Gastrocnemius medialis (tissue), 4 donors: ENCODE results near the gene HMMR. TPM values are rescaled to one million over a fixed set of nuclear protein-coding genes. Genes with fewer than 3 reads are reported as not detected.

Experiments used
- ATAC-seq, 2 donors: fragments of 150-250 bp; one replicate each; pipeline ENCODE4 v1.9.1; 2016
- DNase-seq, 2 donors: peaks; one replicate each; pipeline ENCODE4 v3.0.0-alpha.2; 2019
- H3K27ac ChIP-seq, 4 donors: fragments of 200-600 bp; sonication (generic); 1 replicate in 1 of 4; 2 replicates in 3 of 4; pipeline ENCODE4 v1.5.1; 2016 to 2018; ENCODE audit warnings: mild to moderate bottlenecking in 2 of 4, moderate library complexity in 1 of 4
- H3K27me3 ChIP-seq, 3 donors: fragments of 200-600 bp; sonication (generic) in 2 of 3; 1 replicate in 1 of 3; 2 replicates in 2 of 3; pipeline versions ENCODE4 v1.5.1 to v1.6.0; 2016 to 2019; ENCODE audit warnings: mild to moderate bottlenecking in 1 of 3, moderate library complexity in 1 of 3
- H3K36me3 ChIP-seq, 2 donors: fragments of 200-600 bp; sonication (generic) in 1 of 2; one replicate each; pipeline ENCODE4 v1.5.1; 2017 to 2018
- H3K4me1 ChIP-seq, 2 donors: fragments of 200-600 bp; sonication (generic) in 1 of 2; one replicate each; pipeline ENCODE4 v1.5.1; 2016 to 2017; ENCODE audit warnings: mild to moderate bottlenecking in 2 of 2
- H3K4me3 ChIP-seq, 4 donors: fragments of 200-600 bp; sonication (generic) in 3 of 4; 1 replicate in 1 of 4; 2 replicates in 3 of 4; pipeline ENCODE4 v1.5.1; 2016 to 2019; ENCODE audit warnings: mild to moderate bottlenecking in 2 of 4
- H3K9me3 ChIP-seq, 3 donors: fragments of 200-600 bp; sonication (generic) in 2 of 3; 1 replicate in 1 of 3; 2 replicates in 2 of 3; pipeline ENCODE4 v1.5.1; 2016 to 2019
- POLR2A ChIP-seq, 2 donors: fragments of 450-650 bp; IDR thresholded peaks; one replicate each; pipeline ENCODE4 v1.6.1; 2017; ENCODE audit warnings: antibody characterized with exemption in 2 of 2, mild to moderate bottlenecking in 2 of 2, moderate library complexity in 2 of 2
- in situ Hi-C, 4 donors: fragments of 200-750 bp; cut with MboI; loops; one replicate each; pipeline versions ENCODE4 v1.15.0 to v1.8.0; 2017; ENCODE audit warnings: low sequenced_read_pairs in 4 of 4
- intact Hi-C: fragments of 100-400 bp; cut with DNase I; formaldehyde crosslinking; loops from one replicate; pipeline ENCODE4 v1.15.1; 2023; ENCODE audit warnings: low total_unique reads
- total RNA-seq, 4 donors: library from RNA; depleted of rRNA; stranded (reverse); fragments of >200 nt; gene quantifications; one replicate each; pipeline versions ENCODE4 v1.1.0 to v1.2.3, GENCODE V29; 2016
- TF ChIP-seq, protein P1 (sequence below), 5 experiments: fragments of 450-650 bp in 3 of 5; fragments of 200-600 bp in 2 of 5; sonication (generic) in 2 of 5; IDR thresholded peaks in 4 of 5; conservative IDR thresholded peaks in 1 of 5; 1 replicate in 4 of 5; 2 replicates in 1 of 5; pipeline ENCODE4 v1.5.1; 2016 to 2019; ENCODE audit warnings: antibody characterized with exemption in 5 of 5, mild to moderate bottlenecking in 3 of 5, moderate library complexity in 3 of 5

HMMR gene
- total RNA-seq, 4 donors from 2014 or later = 0.12 to 1.3 (median 0.55) TPM

GRCh38 chr5:163473635-163474243 lies 13.3 kb downstream of the HMMR start:
- Histone ChIP-seq H3K4me1 (no peaks in the 10 kb centered on the region), H3K9me3 (no peaks in the 10 kb centered on the region), H3K27me3 (no peaks in the 10 kb centered on the region), H3K36me3 (no peaks in the 10 kb centered on the region), H3K27ac (no peak overlapping the region), H3K4me3 (no peak overlapping the region)
- TF ChIP-seq, protein P1, sequence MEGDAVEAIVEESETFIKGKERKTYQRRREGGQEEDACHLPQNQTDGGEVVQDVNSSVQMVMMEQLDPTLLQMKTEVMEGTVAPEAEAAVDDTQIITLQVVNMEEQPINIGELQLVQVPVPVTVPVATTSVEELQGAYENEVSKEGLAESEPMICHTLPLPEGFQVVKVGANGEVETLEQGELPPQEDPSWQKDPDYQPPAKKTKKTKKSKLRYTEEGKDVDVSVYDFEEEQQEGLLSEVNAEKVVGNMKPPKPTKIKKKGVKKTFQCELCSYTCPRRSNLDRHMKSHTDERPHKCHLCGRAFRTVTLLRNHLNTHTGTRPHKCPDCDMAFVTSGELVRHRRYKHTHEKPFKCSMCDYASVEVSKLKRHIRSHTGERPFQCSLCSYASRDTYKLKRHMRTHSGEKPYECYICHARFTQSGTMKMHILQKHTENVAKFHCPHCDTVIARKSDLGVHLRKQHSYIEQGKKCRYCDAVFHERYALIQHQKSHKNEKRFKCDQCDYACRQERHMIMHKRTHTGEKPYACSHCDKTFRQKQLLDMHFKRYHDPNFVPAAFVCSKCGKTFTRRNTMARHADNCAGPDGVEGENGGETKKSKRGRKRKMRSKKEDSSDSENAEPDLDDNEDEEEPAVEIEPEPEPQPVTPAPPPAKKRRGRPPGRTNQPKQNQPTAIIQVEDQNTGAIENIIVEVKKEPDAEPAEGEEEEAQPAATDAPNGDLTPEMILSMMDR (IDR thresholded peaks at IDR 0.05 in 4 of 5, conservative IDR thresholded peaks at IDR 0.05 in 1 of 5) = peak in 3 of 5 experiments; percentile 15 to 35 (median 32)
- no peak for TF ChIP-seq POLR2A (IDR thresholded peaks at IDR 0.05)
- no peak for DNase-seq
- intact Hi-C loops = loop anchor here (1.0 kb wide), 1 partner anchor 31 kb away; no protein-coding TSS in a partner anchor
- ATAC-seq = peak in 1 of 2 donors; percentile 53
- in situ Hi-C loops = no loop called here

GRCh38 chr5:163475411-163475810 lies 15.0 kb downstream of the HMMR start:
- H3K4me3 ChIP-seq = no peak overlapping the region
- H3K9me3 ChIP-seq = no peaks in the 10 kb centered on the region
- no peaks in the 10 kb centered on the region for H3K36me3 ChIP-seq
- TF ChIP-seq, protein P1 (IDR thresholded peaks at IDR 0.05 in 4 of 5, conservative IDR thresholded peaks at IDR 0.05 in 1 of 5) = no peak
- TF ChIP-seq POLR2A (IDR thresholded peaks at IDR 0.05) = no peak
- H3K4me1 ChIP-seq = no peaks in the 10 kb centered on the region
- DNase-seq (no peak), ATAC-seq (no peak)
- no peaks in the 10 kb centered on the region for H3K27me3 ChIP-seq
- intact Hi-C loops (no loop called here), in situ Hi-C loops (no loop called here)
- H3K27ac ChIP-seq = no peak overlapping the region

DNA sequence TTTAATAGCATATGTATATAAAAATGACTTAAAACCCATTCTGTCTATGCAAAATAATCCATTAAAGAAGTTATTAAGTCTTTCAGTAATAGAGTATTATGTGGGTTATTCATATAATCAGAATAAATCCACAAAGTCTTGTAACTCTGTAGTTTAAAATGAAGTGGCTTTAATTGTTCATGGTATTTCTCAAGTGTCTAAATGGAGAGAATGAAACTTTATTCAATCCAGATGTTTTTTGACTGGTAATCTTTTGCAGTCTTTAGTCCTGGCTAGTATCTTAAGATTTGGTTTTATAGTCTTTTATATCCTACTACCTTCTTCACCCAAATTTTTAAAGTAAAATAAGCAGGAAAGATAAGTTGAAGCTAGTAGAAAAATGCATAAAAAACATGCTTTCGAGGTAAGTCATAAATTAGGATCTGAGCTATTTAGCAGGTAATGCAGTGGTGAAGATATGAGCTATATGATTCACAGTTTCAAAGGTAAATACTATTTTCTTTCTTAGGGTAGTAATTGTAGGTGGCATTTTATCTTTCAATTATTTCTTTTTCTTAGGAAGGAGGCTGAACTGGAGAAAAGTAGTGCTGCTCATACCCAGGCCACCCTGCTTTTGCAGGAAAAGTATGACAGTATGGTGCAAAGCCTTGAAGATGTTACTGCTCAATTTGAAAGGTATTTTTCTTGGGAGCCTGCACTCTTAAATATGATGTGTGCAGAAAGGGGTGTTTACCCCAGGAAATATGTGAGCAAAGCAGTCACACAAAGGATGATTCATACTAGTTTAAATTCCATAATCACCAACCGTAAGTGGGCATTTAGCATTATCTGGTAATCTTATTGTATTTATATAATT lies 17.9 kb downstream of the HMMR start:
- in situ Hi-C loops (no loop called here), intact Hi-C loops (no loop called here)
- H3K4me3 ChIP-seq = no peak overlapping the region
- no peak overlapping the region for H3K27ac ChIP-seq
- ATAC-seq = no peak
- H3K36me3 ChIP-seq = no peaks in the 10 kb centered on the region
- no peak for DNase-seq
- no peaks in the 10 kb centered on the region for H3K9me3 ChIP-seq
- no peaks in the 10 kb centered on the region for H3K27me3 ChIP-seq
- no peaks in the 10 kb centered on the region for H3K4me1 ChIP-seq
- TF ChIP-seq, protein P1 (IDR thresholded peaks at IDR 0.05 in 4 of 5, conservative IDR thresholded peaks at IDR 0.05 in 1 of 5) = no peak
- TF ChIP-seq POLR2A (IDR thresholded peaks at IDR 0.05) = no peak

DNA sequence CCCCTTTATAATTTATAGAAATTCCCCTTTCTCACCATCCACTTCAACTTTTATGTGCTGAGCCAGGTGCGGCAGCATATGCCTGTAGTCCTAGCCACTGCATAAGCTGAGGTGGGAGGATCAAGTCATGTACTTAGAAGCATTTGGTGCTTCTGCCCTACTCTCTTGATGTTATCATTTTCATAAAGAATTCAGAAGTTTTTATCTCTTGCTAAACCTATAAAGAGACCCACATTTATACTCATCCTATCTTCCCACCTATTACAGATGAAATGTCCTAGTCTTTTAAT lies 18.5 kb downstream of the HMMR start:
- no peak overlapping the region for H3K4me3 ChIP-seq
- DNase-seq = no peak
- no peaks in the 10 kb centered on the region for H3K36me3 ChIP-seq
- H3K27ac ChIP-seq = no peak overlapping the region
- TF ChIP-seq POLR2A (IDR thresholded peaks at IDR 0.05) = no peak
- TF ChIP-seq, protein P1 (IDR thresholded peaks at IDR 0.05 in 4 of 5, conservative IDR thresholded peaks at IDR 0.05 in 1 of 5) = no peak
- intact Hi-C loops = no loop called here
- no peaks in the 10 kb centered on the region for H3K27me3 ChIP-seq
- H3K4me1 ChIP-seq = no peaks in the 10 kb centered on the region
- in situ Hi-C loops = no loop called here
- ATAC-seq = no peak
- H3K9me3 ChIP-seq = no peaks in the 10 kb centered on the region
